Measurements from ENCODE around the gene TMPRSS4. TPM values are rescaled to one million over a fixed set of nuclear protein-coding genes. Genes with fewer than 3 reads are reported as not detected.
A peak's percentile ranks its signal among the peaks of the same experiment; 100 is the strongest.

TMPRSS4 gene
- total RNA-seq, 1 donor from 2014 or later, result 12.1 TPM

GRCh38 chr11:118148240-118148639 lies 71.4 kb downstream of the TMPRSS4 start:
- TF ChIP-seq CTCF (IDR thresholded peaks at IDR 0.05; ENCODE audit: unreplicated experiment), result no peak
- Mint-ChIP-seq H3K9me3 (ENCODE audit: low read depth) (no peaks in the 10 kb centered on the region), H3K36me3 (ENCODE audit: insufficient read depth) (no peaks in the 10 kb centered on the region), H3K4me1 (ENCODE audit: low read depth) (no peaks in the 10 kb centered on the region), H3K27ac (no peak overlapping the region), H3K4me3 (ENCODE audit: low read depth) (no peak overlapping the region), H3K27me3 (peaks cover 90% of the 10 kb centered on the region)
- no peak for DNase-seq (ENCODE audit: low spot score, unreplicated experiment)

- no peaks in the 10 kb centered on the region for H3K9me3 Mint-ChIP-seq (ENCODE audit: low read depth)
- peaks cover 91% of the 10 kb centered on the region for H3K27me3 Mint-ChIP-seq
- no peak overlapping the region for H3K4me3 Mint-ChIP-seq (ENCODE audit: low read depth)
- peaks cover 4% of the 10 kb centered on the region for H3K4me1 Mint-ChIP-seq (ENCODE audit: low read depth)
- H3K27ac Mint-ChIP-seq, result no peak overlapping the region
- no peak for DNase-seq (ENCODE audit: low spot score, unreplicated experiment)
- no peaks in the 10 kb centered on the region for H3K36me3 Mint-ChIP-seq (ENCODE audit: insufficient read depth)
- no peak for TF ChIP-seq CTCF (IDR thresholded peaks at IDR 0.05; ENCODE audit: unreplicated experiment)
These were observed 72.0 kb downstream of the TMPRSS4 start for GRCh38 chr11:118148856-118149255.

GRCh38 chr11:118149493-118149892 lies 72.6 kb downstream of the TMPRSS4 start:
- TF ChIP-seq CTCF (IDR thresholded peaks at IDR 0.05; ENCODE audit: unreplicated experiment), result no peak
- no peaks in the 10 kb centered on the region for H3K9me3 Mint-ChIP-seq (ENCODE audit: low read depth)
- no peaks in the 10 kb centered on the region for H3K36me3 Mint-ChIP-seq (ENCODE audit: insufficient read depth)
- H3K4me3 Mint-ChIP-seq (ENCODE audit: low read depth), result no peak overlapping the region
- H3K27me3 Mint-ChIP-seq, result peaks cover 91% of the 10 kb centered on the region
- no peak overlapping the region for H3K27ac Mint-ChIP-seq
- DNase-seq (ENCODE audit: low spot score, unreplicated experiment), result no peak
- H3K4me1 Mint-ChIP-seq (ENCODE audit: low read depth), result peaks cover 5% of the 10 kb centered on the region

- no peak for TF ChIP-seq CTCF (IDR thresholded peaks at IDR 0.05; ENCODE audit: unreplicated experiment)
- H3K4me3 Mint-ChIP-seq (ENCODE audit: low read depth), result no peak overlapping the region
- H3K27me3 Mint-ChIP-seq, result peaks cover 96% of the 10 kb centered on the region
- no peaks in the 10 kb centered on the region for H3K36me3 Mint-ChIP-seq (ENCODE audit: insufficient read depth)
- peaks cover 5% of the 10 kb centered on the region for H3K4me1 Mint-ChIP-seq (ENCODE audit: low read depth)
- no peaks in the 10 kb centered on the region for H3K9me3 Mint-ChIP-seq (ENCODE audit: low read depth)
- DNase-seq (ENCODE audit: low spot score, unreplicated experiment), result no peak
- H3K27ac Mint-ChIP-seq, result no peak overlapping the region
These were observed 74.6 kb downstream of the TMPRSS4 start for GRCh38 chr11:118151431-118151830.

GRCh38 chr11:118152020-118152551 lies 75.2 kb downstream of the TMPRSS4 start:
- Mint-ChIP-seq H3K4me3 (ENCODE audit: low read depth) (peak overlapping the region; percentile 60), H3K27me3 (peaks cover 96% of the 10 kb centered on the region), H3K4me1 (ENCODE audit: low read depth) (peaks cover 9% of the 10 kb centered on the region), H3K9me3 (ENCODE audit: low read depth) (no peaks in the 10 kb centered on the region), H3K27ac (no peak overlapping the region), H3K36me3 (ENCODE audit: insufficient read depth) (no peaks in the 10 kb centered on the region)
- DNase-seq (ENCODE audit: low spot score, unreplicated experiment), result no peak
- no peak for TF ChIP-seq CTCF (IDR thresholded peaks at IDR 0.05; ENCODE audit: unreplicated experiment)

Measured in progenitor cell of endocrine pancreas (in vitro differentiated cells).